ENCODE measurements around the gene ELOB.
A peak's percentile ranks its signal among the peaks of the same experiment; 100 is the strongest.

DNA sequence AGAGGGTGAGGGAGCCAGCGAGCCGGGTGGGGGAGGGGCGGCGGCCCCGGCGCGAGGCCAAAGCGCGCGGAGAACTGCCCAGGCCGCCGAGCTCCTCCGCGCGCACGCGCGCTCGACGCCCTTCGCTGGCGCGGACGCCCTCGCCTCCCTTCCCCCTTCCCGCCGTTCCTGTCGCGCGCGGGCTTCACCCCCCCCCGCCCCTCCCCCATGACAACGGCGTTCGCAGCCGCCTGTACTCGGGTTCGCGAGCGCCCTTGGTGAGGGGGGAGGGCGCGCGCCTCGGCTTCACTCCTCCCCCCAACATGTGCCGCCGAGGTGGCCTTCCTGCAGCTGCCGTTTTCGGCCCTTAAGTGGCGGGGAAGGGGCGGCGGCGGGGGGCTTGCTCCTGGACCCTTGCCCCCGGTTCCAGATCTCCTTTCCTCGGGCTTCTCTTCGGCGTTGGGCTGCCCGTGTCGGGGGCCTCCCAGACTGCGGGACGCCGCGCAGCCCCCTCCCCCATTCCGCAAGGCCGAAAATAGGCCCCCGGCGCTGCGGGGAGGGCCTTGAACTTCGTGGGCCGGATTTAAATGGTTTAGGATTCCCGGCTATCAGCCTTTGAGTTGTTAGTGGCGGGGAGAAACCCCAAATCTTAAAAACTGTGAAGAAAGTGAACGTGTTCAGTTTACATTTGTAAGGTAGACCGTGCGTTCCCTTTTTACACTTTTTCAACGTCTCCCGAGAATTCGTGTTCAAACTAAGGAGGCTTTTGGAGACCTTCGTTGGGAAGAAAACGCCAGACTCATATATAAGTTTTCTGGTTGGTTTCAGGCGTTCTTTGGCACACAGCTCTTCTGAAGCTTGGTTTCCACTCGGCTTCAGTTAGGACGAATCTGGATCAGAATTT is 24.0 kb downstream of the ELOB start:
- TF ChIP-seq, protein P1, sequence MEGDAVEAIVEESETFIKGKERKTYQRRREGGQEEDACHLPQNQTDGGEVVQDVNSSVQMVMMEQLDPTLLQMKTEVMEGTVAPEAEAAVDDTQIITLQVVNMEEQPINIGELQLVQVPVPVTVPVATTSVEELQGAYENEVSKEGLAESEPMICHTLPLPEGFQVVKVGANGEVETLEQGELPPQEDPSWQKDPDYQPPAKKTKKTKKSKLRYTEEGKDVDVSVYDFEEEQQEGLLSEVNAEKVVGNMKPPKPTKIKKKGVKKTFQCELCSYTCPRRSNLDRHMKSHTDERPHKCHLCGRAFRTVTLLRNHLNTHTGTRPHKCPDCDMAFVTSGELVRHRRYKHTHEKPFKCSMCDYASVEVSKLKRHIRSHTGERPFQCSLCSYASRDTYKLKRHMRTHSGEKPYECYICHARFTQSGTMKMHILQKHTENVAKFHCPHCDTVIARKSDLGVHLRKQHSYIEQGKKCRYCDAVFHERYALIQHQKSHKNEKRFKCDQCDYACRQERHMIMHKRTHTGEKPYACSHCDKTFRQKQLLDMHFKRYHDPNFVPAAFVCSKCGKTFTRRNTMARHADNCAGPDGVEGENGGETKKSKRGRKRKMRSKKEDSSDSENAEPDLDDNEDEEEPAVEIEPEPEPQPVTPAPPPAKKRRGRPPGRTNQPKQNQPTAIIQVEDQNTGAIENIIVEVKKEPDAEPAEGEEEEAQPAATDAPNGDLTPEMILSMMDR (IDR thresholded peaks at IDR 0.05), result no peak
- TF ChIP-seq POLR2AphosphoS5 (IDR thresholded peaks at IDR 0.05), result peak; percentile 9
- TF ChIP-seq POLR2A (IDR thresholded peaks at IDR 0.05), result no peak
